ENCODE results near the gene ESPNL.

Gene ESPNL

DNA sequence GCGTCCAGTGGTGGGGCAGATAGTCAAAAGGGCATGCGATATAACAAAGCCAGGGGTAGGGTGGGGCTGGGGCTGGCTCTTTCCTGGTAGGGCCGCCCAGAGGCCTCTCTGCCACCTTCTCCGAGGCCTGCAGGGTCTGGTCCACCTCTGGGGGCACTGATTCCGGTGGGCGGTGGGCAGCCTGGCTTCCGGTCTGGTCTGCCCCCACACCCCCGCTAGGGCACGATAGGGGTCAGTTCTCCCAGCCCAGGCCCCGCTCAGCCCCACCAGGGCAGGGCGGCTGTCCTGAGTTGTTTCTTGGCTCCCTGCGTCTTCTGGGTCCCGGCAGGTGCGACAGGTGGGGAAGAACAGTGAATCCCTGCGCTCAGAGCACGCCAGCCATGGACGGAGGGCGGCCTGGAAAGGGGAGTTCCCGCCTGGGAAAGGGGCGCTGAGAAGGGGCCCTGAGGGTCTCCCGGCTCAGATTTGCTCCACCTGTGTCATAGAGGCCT is 57.9 kb downstream of the ESPNL start:
- Mint-ChIP-seq H3K36me3 (no peaks in the 10 kb centered on the region), H3K4me1 (peaks cover 20% of the 10 kb centered on the region), H3K27me3 (peaks cover 35% of the 10 kb centered on the region), H3K9me3 (peaks cover 5% of the 10 kb centered on the region), H3K27ac (no peak overlapping the region), H3K4me3 (peak overlapping the region; percentile 38)
- no peak for ATAC-seq

DNA sequence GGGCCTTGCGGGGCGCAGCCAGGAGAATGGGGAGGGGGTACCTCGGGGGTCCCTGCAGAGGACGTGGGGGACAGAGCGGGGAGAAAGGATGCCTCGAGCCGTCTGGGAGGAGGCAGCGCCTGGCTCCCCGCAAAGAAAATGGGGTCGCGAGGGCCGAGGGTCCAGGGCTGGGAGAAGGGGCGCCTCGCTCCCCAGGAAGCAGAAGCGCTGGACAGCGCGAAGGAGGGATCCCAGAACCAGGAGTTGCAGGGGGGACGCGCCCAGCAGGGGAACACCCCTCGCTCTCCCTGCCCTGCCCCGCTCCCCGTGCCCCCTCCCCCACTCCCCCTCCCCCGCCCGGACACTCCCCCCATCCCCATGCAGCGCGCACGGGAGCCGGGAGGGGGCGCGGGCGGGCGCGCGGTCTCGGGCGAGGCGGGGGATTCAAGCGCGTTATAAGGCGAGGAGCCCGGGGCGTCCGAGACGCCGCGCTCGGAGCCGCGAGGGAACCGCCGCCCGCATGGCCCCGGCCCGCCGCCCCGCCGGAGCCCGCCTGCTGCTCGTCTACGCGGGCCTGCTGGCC is 58.5 kb downstream of the ESPNL start, which contains the start of gene ERFE:
ERFE (plus strand) TSS at position 462 of the 562 bp plus-strand sequence; CDS start at position 500, 38 bp downstream.
- H3K9me3 Mint-ChIP-seq, result peaks cover 5% of the 10 kb centered on the region
- ATAC-seq, result peak; percentile 67
- peaks cover 35% of the 10 kb centered on the region for H3K27me3 Mint-ChIP-seq

DNA sequence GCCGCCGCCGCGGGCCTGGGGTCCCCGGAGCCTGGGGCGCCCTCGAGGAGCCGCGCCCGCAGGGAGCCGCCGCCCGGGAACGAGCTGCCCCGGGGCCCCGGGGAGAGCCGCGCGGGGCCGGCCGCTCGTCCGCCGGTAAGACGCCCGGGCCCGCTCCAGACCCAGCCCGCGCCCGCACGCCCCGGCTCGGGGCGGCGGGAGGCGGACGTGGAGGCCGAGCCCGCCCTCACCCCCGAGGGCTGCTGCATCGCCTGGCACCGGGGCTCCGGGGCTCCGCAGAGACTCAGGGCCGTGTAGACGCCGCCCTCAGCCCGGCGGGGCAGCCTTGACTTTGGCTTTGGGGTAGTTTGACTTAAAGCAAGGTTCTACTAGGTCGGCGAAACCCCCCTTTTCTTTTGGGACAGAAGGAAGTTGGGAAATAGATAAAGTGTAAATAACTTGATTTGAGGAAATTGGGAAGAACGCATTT is 59.0 kb downstream of the ESPNL start:
- Mint-ChIP-seq H3K4me1 (peaks cover 20% of the 10 kb centered on the region), H3K27ac (no peak overlapping the region), H3K36me3 (no peaks in the 10 kb centered on the region), H3K4me3 (peak overlapping the region; percentile 77), H3K27me3 (peaks cover 37% of the 10 kb centered on the region), H3K9me3 (peaks cover 3% of the 10 kb centered on the region)
- ATAC-seq, result peak; percentile 28

More for the DNA sequence above, 58.5 kb downstream of the ESPNL start, which contains the start of gene ERFE:
- H3K4me1 Mint-ChIP-seq, result peaks cover 20% of the 10 kb centered on the region
- no peaks in the 10 kb centered on the region for H3K36me3 Mint-ChIP-seq
- H3K4me3 Mint-ChIP-seq, result peak within 1 kb of the TSS; percentile 77
- no peak within 1 kb of the TSS for H3K27ac Mint-ChIP-seq

DNA sequence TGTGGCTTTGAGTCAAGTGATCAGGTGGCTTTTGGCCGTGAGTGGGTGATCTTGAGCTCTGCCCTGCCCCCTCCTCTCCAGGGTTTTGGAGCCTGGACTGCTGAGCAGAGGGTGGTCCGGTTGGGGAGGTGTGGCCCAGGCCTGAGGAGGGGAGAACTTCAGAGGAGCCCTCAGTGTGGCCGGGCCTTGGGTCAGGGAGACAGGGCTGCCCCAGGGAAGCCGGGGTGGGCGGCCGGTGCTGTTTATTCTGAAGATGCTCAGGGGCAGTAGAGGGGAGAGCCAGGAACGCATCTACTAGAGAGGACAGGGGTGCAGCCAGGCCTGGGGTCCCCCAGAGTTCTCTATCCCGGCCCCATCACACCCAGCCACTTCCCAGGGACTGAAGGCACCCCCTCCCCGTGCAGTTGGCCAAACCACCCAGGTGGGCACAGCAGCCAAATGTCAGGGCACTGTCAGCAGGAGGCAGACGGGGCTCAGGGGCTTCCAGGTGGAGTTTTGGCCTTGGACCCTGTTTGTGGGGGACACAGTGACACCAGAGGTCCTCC is 59.6 kb downstream of the ESPNL start:
- H3K4me3 Mint-ChIP-seq, result peak overlapping the region; percentile 77
- H3K4me1 Mint-ChIP-seq, result peaks cover 26% of the 10 kb centered on the region
- no peak overlapping the region for H3K27ac Mint-ChIP-seq
- no peak for ATAC-seq
- H3K9me3 Mint-ChIP-seq, result no peaks in the 10 kb centered on the region
- H3K27me3 Mint-ChIP-seq, result peaks cover 43% of the 10 kb centered on the region
- no peaks in the 10 kb centered on the region for H3K36me3 Mint-ChIP-seq

DNA sequence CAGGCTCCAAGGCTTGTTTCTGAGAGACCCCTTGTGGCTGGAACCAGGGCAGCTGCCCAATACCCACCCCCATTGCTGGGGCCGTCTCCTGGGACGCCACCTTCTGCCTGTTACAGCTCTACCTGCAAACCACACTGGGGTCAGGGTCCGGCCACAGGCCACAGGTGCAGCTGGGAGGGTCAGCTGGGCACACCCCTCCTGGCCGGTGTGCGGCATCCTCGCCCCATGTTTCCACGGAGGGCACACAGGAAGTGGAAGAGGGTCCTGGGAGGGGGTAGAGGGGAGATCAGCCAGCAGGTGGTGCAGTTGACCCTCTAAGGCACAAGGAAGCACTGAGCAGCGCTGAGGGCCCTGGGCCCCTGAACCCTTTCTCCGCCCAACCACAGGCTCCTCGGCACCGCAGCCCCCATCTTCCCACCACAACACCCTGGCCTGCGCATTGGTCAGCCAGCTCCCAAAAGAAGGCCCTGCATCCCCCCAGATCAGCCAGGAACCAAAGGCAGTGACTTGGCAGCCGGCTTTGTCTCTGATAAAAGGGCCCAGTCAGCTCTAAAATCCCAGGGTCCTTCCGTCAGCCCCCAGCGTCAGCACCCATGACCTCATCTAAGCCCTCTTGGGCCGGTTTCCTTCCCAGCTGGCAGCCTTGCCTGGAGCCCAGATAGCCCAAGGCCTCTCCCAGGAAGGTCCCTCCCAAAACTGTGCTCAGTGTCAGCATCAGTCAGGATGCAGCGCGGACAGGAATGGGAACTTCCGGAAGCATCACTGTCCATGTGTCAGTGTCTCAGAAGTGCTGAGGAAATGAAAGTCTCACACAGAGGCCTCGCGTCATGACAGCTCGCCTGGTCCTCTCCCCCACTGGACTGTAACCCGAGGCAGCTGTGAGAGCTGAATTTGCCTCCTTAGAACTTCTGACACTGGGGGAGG is 60.3 kb downstream of the ESPNL start:
- peaks cover 51% of the 10 kb centered on the region for H3K27me3 Mint-ChIP-seq
- H3K9me3 Mint-ChIP-seq, result no peaks in the 10 kb centered on the region
- no peak overlapping the region for H3K27ac Mint-ChIP-seq
- ATAC-seq, result peak; percentile 28
- H3K4me3 Mint-ChIP-seq, result peak overlapping the region; percentile 20
- H3K36me3 Mint-ChIP-seq, result no peaks in the 10 kb centered on the region
- peaks cover 31% of the 10 kb centered on the region for H3K4me1 Mint-ChIP-seq

DNA sequence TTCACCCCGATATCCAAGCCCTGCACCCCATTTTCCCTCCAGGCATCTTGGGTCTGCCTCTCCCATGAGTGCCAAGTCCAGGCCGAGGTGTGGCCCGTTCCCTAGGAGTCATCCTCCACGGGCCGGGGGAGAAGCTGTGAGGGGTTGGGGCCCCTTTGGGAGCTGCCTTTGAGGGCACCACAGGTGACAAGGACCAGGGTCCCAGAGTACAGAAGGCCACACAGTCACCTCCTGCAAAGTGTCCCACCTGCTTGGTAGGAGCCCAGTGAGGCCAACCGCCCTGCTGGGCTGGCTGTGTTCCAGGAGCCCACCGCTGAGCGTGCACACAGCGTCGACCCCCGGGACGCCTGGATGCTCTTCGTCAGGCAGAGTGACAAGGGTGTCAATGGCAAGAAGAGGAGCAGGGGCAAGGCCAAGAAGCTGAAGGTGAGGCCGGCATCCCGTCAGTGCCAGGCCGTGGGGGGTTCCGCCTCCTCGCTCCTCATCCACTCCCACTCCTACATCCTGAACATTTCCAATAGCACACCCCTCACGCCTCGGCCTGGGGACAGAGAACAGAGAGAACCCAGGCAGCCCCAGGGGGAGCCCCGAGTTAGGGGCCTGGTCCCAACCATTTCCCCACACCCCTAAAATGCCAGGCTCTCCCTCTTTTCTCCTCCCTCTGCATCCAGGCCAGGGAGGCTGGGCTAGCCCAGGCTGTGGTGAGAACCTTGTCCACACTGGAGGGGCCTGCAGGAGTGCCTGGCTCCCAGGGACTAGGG is 61.3 kb downstream of the ESPNL start:
- no peak overlapping the region for H3K4me3 Mint-ChIP-seq
- no peak for ATAC-seq
- no peaks in the 10 kb centered on the region for H3K9me3 Mint-ChIP-seq
- no peaks in the 10 kb centered on the region for H3K36me3 Mint-ChIP-seq
- H3K27me3 Mint-ChIP-seq, result peaks cover 56% of the 10 kb centered on the region
- no peak overlapping the region for H3K27ac Mint-ChIP-seq
- peaks cover 31% of the 10 kb centered on the region for H3K4me1 Mint-ChIP-seq

DNA sequence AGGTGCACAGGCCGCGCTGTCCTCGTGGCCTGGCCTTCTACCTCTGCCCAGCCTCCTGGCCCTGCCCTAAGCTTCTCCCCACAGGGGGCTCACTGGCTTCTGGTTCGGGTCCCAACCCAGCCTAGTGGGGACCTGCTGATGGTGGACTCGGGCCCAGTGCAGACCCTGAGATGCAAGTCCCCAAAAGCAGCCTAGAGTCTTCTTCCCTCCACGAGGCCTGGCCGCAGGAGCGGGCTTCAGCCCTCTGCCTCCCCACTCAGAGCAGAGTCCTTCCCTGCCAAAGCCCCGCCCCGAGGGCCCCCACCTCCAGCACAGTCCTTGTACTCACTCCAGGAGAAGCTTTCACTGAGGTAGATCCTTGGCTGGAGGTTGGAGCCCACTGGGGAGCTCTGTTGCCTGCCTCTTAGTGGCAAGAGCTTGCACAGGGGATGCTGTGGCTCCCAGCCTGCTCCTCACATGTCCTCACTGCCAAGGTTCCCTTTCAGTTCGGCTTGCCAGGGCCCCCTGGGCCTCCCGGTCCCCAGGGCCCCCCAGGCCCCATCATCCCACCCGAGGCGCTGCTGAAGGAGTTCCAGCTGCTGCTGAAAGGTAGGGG is 62.2 kb downstream of the ESPNL start:
- Mint-ChIP-seq H3K4me3 (no peak overlapping the region), H3K36me3 (peaks cover 6% of the 10 kb centered on the region), H3K9me3 (no peaks in the 10 kb centered on the region), H3K27me3 (peaks cover 56% of the 10 kb centered on the region), H3K27ac (no peak overlapping the region), H3K4me1 (peaks cover 31% of the 10 kb centered on the region)
- ATAC-seq, result no peak

DNA sequence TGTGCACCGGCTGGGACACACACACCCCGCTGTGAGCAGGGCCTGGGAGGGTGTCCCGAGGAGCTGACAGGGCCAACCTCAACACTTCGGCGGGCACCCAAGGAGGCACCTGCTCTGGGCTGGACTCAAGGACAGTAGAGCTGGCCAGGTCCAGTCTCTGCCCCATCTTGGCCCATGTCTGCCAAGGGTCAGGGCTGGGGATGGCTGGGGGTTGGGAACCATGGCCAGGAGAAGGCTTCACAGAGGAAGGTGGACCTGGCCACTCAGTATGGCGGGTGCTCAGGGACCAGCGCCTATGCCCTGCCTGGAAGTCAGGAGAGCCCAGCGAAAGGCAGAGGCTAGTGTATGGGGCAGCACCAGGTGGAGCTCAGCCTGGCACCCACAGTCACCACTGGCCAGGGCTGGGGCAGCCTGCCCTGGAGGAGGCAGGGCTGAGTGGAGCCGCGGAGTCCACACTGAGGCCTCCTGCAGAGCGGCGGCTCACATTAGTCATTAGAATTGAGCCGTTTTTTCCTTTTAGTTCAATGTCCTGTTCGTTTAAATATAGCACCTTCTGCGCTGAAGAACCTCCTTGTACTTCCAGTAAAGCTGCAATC is 62.8 kb downstream of the ESPNL start:
- no peak overlapping the region for H3K27ac Mint-ChIP-seq
- H3K9me3 Mint-ChIP-seq, result no peaks in the 10 kb centered on the region
- peaks cover 12% of the 10 kb centered on the region for H3K36me3 Mint-ChIP-seq
- peaks cover 56% of the 10 kb centered on the region for H3K27me3 Mint-ChIP-seq
- H3K4me1 Mint-ChIP-seq, result peaks cover 31% of the 10 kb centered on the region
- H3K4me3 Mint-ChIP-seq, result no peak overlapping the region
- no peak for ATAC-seq

DNA sequence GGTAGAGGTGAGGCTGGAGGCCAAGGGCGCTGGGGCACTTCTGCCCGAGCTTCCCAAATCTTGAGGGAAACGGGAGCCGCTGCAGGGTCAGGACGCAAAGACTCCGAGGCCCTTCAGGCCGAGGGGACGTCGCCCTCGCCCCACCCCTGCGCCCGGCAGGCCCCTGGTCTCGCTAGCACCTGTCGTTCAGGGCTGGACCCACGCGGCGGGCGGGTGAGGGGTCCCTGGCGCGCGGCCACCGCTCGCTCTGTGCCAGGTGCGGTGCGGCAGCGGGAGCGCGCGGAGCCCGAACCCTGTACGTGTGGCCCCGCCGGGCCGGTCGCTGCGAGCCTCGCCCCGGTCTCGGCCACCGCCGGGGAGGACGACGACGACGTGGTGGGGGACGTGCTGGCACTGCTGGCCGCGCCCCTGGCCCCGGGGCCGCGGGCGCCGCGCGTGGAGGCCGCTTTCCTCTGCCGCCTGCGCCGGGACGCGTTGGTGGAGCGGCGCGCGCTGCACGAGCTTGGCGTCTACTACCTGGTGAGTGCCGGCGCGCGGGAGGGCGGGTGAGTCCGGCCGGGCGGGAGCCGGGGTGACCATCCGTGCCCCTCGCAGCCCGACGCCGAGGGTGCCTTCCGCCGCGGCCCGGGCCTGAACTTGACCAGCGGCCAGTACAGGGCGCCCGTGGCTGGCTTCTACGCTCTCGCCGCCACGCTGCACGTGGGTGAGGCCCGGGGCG is 63.5 kb downstream of the ESPNL start:
- H3K27ac Mint-ChIP-seq, result no peak overlapping the region
- no peak overlapping the region for H3K4me3 Mint-ChIP-seq
- H3K4me1 Mint-ChIP-seq, result peaks cover 31% of the 10 kb centered on the region
- no peaks in the 10 kb centered on the region for H3K9me3 Mint-ChIP-seq
- peaks cover 56% of the 10 kb centered on the region for H3K27me3 Mint-ChIP-seq
- peaks cover 19% of the 10 kb centered on the region for H3K36me3 Mint-ChIP-seq
- no peak for ATAC-seq

DNA sequence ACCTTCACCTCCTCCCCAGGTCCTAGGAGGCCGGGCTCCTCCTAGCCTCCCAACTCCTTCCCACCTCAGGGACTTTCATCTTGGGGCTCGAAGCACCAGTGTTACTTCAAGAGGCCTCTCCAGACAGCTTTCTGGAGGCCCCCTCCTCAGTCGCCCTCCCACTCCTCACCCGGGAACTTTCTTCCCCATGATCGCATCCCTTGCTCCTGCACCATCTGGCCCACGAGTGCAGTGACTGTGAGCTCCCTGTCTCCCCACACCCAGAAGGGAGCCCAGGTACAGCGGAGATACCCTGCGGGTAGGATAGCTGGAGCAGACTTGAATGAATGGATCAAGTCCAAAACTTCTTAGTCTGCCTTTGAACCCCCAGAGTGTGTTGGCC is 64.8 kb downstream of the ESPNL start:
- H3K4me3 Mint-ChIP-seq, result no peak overlapping the region
- H3K9me3 Mint-ChIP-seq, result no peaks in the 10 kb centered on the region
- H3K27me3 Mint-ChIP-seq, result peaks cover 45% of the 10 kb centered on the region
- H3K27ac Mint-ChIP-seq, result no peak overlapping the region
- peaks cover 22% of the 10 kb centered on the region for H3K4me1 Mint-ChIP-seq
- peaks cover 28% of the 10 kb centered on the region for H3K36me3 Mint-ChIP-seq
- ATAC-seq, result no peak

DNA sequence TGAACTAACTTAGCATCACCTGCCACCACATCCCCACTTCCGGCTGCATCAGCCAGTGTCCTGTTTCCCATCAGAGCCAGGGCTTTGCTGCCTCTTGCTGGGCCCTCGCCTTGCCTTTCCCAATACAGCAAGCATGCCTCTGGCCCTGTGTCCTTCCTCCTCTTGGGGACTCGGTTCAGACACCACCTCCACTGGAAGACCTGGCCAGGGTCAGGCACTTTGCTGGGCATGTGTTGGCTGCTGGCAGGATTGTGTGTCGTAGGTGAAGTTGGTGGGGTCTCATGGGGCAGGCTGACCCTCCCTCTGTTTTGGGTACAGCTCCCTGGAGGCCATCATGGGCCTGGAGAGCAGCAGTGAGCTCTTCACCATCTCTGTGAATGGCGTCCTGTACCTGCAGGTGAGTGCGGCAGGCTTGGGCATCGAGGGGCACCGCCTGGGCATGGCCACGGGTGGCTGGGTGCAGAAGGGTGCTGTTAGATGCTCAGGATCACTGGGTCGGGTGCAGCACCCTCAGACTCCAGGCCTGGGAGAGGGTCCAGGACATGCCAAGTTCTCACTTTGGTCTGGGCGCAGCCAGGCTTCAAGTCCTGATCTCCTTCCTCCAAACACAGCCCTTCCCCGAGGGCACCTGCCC is 65.3 kb downstream of the ESPNL start:
- Mint-ChIP-seq H3K4me1 (peaks cover 17% of the 10 kb centered on the region), H3K4me3 (no peak overlapping the region), H3K36me3 (peaks cover 33% of the 10 kb centered on the region), H3K9me3 (no peaks in the 10 kb centered on the region), H3K27ac (no peak overlapping the region), H3K27me3 (peaks cover 40% of the 10 kb centered on the region)
- no peak for ATAC-seq

DNA sequence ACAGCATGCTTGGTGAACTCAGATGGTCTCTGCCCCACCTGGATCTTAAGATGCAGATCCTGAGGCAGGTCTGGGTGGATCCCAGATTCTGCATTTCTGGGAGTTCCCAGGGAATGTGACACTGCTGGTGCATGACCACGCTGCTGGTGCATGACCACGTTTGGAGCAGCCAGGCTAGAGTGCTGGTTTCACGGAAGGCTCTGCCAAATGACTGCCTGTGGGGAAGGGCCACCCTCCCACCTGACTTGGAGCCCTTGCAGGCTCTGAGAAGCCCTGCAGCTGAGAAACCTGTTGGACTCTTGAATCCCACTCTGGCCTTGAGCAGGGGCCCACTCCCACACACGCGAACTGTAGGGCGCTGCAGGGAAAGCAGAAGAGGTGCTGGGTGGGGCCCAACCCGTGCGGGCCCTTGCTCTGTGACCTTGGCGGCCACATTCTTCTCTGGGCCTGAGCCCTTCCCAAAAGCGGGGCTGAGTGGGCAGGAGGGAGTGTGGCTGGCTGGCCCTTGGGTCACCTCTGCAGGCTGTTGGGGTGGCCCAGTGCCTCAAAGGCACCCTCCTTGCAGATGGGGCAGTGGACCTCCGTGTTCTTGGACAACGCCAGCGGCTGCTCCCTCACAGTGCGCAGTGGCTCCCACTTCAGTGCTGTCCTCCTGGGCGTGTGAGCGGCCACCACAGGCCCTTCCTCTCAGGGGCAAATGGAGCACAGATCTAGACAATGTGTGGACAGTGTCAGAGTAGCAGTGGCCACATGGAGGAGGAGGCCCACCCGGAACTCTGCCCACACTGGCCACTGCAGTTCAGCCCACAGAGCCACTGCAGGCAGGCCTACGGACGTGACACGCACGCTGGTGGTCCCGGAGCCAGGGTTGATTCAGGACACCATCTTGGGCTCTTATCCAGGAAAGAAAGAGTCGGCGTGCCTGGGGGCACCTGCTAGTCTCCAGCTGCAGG is 66.5 kb downstream of the ESPNL start:
- Mint-ChIP-seq H3K36me3 (peaks cover 41% of the 10 kb centered on the region), H3K27me3 (peaks cover 30% of the 10 kb centered on the region), H3K9me3 (no peaks in the 10 kb centered on the region), H3K27ac (no peak overlapping the region), H3K4me3 (no peak overlapping the region), H3K4me1 (peaks cover 11% of the 10 kb centered on the region)
- no peak for ATAC-seq
